GM19328 (cell line): ENCODE data around the gene GRAP.
"Not testable (repeated sequence)": the region's sequence is repeated elsewhere in the genome, so short reads cannot be mapped to it uniquely, and the experiment has no call there.

Source experiments
- ATAC-seq: cut with Tn5 transposase; IDR thresholded peaks from one replicate; pipeline ENCODE4 v1.9.1; 2021; ENCODE audit warnings: mild to moderate bottlenecking, moderate library complexity; ENCODE audit not compliant: unreplicated experiment

The GRAP gene

DNA sequence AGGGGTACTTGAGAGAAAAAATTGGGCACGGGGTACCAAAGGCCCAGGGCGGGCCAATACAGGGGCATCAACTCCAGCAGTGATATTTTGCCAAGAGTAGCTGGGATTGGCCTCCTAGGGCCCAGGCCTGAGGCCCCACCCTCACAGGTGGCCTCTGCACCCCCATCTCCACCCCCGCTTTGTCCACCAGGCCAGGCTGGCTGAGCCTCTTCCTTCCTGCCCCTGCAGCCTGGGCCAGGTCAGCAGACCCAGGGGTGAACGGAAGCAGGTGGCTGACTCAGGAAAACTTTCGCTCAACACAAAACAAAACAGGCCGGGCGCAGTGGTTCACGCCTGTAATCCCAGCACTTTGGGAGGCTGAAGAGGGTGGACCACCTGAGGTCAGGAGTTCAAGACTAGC is 3.7 kb downstream of the GRAP start:
- ATAC-seq: not testable (repeated sequence)

DNA sequence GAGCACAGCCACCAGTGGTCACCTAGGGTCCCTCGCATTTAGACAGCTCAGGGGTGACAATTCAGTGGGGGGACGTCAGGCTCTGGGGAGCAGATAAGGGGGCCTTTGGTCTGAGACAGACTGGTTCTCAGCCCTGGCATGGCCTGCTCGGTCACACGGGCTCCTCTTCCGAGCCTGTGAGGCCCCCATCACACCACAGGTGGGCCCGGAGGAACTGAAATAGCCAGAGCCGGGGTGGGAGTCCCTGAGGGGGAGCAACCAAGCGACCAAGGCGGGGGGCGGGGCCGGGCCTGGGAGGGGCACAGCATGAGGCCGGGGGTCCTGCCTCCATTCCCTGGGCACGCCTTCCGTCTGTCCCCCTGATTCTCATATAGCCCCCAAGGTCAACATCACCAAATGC is 4.4 kb downstream of the GRAP start:
- not testable (repeated sequence) for ATAC-seq

DNA sequence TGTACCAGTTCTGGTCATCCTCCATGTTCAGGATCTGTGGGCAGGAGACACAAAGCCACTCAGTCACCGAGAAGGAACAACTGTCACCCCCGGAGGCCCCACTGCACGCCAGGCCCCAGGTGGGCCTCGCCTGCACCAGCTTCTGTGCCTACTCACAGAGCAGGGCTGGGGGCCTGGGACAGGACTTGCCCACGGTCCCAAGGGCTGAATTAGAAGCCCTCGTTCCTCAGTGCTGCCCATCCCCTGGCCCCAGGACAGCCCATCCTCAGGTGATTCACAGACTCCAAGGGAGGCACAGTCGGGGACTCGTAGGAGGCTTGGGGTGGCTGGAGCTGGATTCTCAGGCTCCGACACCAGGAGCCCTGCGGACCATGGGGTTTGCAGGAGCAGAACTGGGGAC is 4.9 kb downstream of the GRAP start:
- not testable (repeated sequence) for ATAC-seq

DNA sequence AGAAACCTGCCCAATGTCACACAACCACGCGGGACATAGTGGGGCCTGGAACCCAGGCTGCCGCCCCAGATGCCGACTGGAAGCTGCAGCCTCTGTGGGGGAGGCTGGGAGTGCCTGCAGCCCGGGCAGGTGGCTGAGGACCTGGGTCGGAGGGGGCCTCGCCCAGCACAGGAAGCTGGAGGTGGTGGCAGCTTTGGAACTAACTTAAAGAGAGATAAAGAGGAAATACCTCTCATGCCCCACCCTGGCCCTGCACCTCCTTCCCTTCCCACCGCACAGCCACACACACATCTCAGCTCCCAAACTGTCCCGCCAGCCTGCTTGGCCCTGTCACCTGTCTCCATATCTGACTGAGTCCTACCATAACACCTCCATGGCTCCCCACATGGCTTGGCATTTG is 6.4 kb downstream of the GRAP start:
- not testable (repeated sequence) for ATAC-seq

DNA sequence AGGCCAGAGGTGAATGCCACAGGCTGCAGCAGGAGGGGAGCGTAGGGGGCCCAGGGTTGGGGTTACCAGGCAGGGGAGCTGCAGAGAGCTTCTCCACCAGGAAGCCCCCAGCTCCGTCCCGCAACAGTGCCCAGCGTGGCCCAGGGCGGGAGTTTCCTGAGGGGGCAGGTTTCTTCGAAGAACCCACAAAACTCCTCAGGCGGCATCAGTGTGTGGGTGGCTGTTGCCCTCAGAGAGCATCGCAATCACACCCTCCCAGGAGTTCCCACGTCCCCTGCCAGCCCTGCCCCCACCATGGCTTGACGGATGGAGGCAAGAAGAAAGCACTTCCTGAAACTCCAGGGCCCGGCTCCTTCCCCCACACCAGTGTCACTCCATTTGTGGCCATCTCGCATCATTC is 8.0 kb downstream of the GRAP start:
- not testable (repeated sequence) for ATAC-seq

DNA sequence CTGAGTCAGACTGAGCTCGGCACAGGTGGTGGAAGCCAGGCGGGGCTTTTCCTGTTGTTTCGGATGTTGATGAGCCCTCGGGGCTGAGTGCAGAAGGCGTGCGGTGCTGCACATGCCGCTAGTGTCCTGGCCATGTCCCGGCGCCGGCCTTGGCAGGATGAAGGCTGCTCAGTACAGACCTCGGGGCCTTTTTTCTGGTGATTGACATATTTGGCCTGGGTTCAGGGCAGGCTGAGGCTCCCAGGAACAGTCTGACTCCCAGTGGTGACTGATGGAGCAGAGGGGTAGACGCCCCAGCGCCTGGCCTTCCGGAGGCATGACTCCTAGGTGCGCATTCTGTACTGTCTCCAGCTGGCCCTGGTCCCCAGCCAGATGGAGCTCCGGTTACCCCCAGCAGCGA is 8.8 kb downstream of the GRAP start:
- not testable (repeated sequence) for ATAC-seq

DNA sequence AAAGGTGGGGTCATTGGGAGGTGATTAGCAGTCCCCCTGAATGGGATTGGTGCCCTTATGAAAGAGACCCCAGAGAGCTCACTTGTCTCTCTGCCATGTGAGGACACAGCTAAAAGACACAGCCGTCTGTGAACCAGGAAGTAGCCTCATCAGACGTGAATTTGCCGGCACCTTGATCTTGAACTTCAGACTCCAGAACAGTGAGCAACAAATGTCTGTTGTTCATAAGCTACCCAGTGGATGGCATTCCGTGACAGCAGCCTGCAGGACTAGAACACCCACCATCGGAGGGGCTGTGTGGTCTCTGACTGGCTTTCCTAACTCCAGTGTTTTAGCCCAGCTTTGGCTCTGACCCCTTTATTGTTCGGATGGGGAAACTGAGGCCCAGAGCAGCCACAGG is 9.2 kb downstream of the GRAP start:
- not testable (repeated sequence) for ATAC-seq

DNA sequence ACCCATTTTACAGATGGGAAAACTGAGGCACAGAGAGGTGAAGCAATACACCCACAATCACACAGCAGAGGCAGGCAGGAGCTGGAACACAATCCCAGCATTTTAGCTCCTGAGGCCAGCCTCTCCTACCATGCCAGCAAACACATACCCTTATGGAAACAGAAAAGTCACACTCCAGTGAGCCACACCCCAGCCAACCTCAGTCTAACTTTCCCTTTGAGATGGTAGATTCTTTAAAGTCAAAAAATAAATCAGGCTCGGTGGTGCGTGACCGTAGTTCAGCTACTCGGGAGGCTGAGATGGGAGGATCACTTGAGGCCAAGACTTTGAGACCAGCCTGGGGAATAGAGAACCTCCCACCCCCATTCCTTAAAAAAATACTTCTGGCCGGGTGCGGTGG is 10.6 kb downstream of the GRAP start:
- ATAC-seq: not testable (repeated sequence)

DNA sequence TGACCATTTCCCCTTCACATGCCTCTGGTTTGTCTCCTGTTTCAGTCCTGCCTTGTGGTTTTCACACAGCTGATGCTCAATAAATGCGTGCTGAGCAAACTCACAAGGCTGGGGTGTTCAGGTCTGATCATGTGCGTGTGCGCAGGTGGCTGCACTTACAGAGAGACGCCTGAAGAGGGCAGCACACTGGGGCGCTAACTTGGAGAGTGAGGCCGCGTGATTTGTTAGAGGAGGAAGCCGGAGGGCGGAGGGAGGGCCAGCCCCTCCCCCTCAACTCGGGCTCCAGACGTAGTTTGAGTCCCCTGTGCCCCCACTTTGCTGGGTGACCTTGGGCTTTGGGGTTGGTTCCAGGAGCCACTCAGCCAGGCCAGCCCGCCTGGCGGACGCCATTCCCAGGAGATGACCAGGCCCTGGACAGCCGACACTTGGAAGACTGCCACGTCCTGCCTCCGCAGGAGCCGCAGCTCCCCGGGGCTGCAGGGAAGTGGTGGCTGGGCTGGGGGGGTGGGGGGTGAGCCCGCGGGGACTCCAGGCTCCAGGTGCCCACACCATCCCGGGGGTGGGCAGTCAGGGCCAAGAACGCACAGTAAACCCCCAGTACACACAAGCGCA is 14.3 kb downstream of the GRAP start:
- not testable (repeated sequence) for ATAC-seq

DNA sequence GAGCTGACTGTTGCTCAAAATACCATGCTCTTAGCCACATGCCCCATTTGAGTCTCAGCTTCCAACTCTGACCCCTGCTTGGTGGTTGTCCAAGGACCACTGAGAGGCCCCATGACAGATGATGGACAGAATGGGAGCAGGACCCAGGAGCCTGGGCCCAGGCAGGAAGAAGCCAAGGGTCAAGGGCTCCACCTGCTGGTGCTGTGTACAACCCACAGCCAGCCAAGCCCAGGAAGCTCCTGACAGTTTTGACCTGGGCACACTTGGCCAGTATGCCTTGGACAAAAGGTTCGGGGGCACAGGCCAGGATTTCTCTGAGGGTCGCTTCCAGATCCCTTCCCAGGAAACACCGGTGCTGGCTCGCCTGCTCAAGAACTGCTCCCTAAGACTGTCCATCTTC is 15.0 kb downstream of the GRAP start:
- not testable (repeated sequence) for ATAC-seq

DNA sequence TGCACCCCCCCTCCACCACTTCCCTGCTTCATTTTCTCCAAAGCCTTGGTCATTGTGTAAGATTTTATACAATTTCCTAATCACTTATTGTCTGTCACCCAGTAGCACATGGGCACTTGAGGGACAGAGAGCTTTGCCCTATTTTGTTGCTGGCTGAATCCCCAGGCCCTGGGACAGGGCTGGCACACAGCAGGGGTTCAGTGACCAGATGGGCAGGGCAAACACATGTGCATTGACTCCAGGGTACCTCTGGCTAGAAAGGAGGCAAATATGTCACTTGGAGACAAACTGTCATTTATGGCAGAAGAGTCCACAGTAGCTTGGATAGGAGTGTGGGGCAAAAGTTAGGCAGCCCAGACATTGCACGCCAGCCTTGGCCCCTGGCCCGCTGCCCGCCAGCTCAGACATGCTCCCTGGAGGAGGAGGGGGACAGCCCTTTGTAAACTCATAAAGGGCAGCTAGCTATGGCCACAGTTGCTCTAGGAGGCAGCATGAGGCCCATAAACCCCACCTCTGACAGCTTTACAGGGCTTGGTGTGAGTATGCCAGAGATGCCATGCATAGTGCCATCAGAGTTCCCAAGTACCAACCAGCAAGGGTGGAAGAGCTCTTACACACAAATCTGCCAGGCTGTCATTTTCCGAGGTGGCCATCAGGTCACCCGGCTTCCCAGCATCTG is 15.8 kb downstream of the GRAP start:
- not testable (repeated sequence) for ATAC-seq

DNA sequence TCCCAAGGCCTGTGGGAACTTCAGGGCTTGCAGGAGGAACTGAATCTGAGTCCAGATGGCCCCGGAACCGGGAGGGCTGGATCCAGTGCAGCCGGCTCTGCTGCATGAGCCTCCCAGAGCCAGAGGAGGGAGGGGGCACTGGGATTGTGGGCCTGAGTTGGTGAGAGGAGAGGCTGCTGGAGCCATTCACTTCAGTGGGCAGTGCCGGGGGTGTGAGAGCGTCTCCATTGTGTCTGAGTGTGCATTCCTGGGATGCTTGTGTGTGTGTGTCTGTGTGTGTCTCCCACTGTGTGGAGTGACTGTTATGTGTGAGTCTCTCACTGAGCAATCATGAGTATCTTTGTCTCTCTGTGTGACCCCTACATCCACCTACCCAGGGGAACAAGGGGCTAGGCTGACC is 17.0 kb downstream of the GRAP start:
- ATAC-seq: not testable (repeated sequence)

DNA sequence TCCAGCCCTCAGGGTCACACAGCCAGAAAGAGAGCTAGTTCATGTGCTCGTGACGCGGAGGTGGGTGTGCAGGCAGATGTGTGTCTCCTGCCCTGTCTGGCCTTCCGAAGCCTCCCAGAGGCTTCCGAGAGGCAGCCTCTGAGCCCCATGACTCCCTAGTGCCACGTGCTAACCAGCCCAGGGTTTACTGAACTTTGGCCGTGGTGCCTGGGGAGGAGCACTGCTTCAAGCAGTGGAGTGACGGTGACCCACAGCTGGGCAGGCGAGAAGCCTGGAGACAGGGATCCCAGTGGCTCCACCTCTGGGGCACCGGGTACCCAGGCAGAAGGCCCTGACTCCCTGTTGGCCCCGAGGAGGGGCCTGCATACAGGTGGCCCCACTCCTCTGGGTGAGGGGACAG is 18.1 kb downstream of the GRAP start:
- ATAC-seq: not testable (repeated sequence)

DNA sequence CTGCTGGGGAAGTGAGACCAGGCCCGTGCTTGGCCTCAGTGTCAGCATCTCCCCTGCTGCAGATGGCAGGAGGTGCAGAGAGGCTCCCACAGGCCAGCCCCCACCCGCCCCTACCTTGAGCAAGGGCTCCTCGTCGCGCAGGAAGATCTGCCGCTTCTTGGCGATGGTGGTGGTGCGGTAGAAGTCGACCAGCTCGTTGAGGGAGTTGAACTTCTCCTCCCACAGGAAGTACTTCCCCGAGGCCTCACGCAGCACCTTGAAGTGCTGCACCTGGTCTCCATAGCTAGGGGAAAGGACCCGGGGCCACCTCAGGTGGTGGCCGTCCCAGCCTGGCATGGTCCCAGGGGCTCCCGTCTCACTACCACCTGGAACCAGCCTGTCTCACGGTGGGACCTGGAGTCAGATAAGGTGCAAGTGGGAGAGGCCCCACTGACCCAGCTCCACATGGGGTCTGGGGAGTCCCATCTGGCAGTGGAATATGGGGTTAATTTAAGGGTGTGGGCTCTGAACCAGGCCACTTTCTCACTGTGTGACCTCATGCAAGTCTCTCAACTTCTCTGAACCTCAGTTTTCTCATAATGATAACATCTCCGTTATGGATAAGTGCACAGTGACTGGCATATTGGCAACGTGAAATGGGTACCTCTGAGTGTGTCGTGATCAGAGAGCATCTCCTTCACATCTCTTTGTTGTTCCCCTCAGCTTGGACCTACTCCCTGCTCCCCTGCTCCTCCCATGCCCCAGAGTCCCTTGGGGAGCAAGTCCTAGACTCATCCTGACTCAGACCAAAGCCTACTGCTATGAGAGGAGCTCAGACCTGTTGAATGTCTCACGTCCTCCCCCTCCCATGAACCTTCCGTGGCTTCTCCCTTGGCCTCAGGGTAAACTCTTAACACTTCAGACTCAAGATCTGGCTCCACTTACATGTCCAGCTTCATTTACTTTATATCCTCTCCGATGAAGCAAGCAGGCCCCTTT is 22.4 kb downstream of the GRAP start:
- ATAC-seq: no peak

DNA sequence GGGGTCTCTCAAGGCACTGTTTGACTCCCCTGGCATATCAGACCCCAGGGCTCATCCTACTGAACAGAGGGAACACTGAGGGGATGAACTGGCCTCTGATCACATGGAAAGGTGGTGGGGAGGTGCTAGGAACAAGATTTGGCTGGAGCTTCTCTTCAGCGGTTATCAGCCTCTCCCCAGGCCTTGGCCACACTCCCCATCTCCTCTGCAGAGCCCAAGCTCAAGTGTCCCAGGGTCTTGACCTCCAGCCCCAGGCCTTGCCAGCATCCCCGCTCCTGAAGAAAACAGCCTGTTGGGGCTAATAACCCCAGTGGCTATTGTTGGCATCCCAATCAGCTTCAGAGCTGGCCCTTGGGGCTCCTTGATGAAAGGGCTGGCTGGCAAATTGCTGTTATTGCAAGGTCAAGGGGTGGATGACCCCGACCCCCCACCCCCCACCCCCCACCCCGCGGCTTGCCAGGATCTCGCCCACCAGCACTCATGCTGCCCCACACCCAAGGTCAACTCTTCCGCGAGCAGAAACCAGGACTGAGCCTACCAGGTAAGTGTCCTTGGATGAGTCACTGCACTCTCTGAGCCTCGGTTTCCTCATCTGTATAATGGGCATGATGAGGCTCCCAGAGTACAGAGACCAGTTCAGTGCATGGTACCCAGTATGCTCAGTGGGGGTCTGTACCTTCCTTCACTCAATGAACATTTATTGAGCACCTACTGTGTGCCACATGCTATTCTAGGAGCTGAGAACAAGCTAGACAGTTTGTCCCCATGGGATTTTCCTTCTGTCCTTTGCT is 23.4 kb downstream of the GRAP start:
- no peak for ATAC-seq

DNA sequence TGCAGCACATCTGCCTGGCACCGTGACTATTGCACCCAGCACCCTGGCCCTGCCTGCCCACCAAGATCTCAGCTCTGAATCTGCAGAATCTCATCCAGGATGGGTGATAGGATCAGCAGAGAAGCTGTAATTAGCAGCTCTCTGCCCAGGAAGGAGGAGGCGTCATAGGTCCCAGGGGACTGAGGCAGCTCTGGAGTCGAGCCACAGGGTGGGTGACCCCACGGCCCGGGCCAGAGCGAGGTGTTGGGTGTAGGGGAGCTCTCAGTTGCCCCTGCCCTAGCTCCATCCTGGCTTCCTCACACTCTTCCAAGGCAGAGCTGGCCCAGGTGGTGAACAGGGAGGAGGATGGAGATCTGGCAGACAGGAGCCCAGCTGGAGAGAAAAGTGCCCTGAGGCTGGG is 24.0 kb downstream of the GRAP start:
- ATAC-seq: no peak

DNA sequence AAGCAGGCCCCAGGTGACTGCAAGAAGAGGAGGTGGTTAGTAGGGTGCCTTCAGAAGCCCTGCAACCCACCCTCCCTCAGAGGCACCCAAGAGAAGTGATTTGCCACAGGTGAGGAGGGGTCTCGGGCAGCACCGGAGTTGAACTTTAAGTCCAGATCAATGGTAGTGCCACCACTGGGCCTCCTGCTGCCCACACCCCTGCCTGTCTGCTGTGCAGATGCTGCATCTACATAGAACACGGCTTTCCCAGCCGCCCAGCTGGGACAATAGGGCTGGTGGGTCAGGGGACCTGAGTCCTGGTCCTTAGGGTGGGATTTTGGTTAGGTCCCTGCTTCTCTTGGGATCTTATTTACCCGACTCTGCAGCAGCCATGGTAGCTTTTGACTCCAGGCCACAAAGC is 24.6 kb downstream of the GRAP start:
- no peak for ATAC-seq

DNA sequence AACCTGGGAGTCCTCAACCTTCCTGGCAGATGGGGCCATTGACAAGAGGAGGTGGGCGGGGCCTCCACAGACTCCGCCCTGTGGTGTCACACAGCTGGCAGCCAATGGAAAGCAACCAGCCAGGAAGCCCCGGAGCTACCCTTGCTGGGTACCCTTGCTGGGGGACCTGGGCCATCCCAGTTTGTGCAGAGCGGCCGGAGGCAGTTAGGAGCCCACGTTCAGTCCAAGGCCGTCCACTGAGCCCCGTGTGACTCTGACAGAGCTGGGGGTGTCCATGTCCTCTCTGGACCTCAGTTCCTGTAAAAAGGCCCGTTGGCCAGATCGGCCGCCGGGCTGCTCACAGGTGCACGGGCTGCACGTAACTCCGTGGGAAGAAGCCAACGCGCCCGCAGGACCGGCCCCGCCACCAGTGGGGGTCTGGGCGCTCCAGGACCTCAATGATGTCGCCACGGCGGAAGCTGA is 25.1 kb downstream of the GRAP start:
- no peak for ATAC-seq

DNA sequence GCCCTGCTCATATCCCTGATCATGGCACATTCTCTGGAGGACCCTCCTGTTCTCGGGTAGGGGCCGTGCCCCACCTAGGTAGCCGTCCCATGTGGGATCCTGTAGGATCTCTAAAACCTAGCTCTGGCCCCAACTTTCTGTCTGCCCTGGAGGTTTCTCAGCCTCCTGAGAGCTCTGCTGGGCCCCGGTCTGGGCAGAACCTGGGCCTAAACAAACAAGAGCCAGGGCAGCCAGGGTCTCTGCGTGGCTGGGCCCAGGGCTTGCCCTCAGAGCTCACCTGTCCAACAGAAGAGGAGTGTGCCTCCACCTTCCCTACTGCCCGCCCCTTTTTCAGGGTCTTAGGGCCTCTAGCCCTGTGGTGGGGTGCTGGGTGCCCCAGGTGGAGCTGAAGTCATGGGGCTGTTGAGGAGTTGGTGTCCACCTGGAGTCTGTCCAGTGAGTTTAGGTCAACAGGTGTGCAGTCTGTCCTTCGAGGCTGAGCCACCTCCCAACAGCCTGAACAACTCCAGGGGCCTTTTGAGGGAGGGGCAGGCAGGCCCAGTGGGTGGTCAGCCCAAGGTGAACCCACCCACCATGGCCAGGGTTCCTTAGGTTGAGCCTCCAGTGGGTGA is 25.6 kb downstream of the GRAP start:
- ATAC-seq: not testable (repeated sequence)

DNA sequence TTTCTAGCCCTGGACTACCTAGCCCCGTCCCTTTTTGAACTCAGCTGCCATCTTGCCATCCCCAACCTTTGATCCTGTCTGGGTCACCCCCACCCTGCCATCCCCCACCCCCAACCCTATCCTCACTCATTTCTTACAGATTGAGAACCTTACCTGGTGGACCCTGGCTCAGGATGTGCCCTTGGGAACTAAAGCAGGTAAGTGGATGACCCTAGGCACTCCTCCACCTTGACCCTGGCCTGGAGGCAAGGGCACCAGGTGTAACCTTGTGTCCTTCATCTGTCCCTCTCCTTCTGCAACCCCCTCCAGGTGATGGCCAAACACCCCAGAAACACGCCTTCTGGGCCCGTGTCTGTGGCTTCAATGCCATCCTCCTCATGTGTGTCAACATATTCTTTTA is 26.7 kb downstream of the GRAP start:
- ATAC-seq: no peak
